Measurements from ENCODE around the gene TMEM259. TPM values are rescaled to one million over a fixed set of nuclear protein-coding genes. Genes with fewer than 3 reads are reported as not detected.

TMEM259 gene
- total and polyA plus RNA-seq, 9 of the 15 experiments (the other 6 are each of a cell fraction or from before 2014, with no cell fraction given): 0.52 to 231 (median 63.6) TPM

- no peak for TF ChIP-seq NR0B1 (IDR thresholded peaks at IDR 0.05; ENCODE audit: partially characterized antibody)
- TF ChIP-seq RUNX1 (IDR thresholded peaks at IDR 0.05; ENCODE audit: low read depth): no peak
- no peak for TF ChIP-seq HNRNPK (IDR thresholded peaks at IDR 0.05; ENCODE audit: low read depth, low read length, poor library complexity, severe bottlenecking)
- TF ChIP-seq L3MBTL2 (IDR thresholded peaks at IDR 0.05): no peak
- no peak for TF ChIP-seq ZNF57 (CRISPR knock-in tag; IDR thresholded peaks at IDR 0.05)
- TF ChIP-seq ZBTB40 (IDR thresholded peaks at IDR 0.05): no peak
- TF ChIP-seq ZBTB40 (CRISPR knock-in tag; IDR thresholded peaks at IDR 0.05): no peak
- TF ChIP-seq AFF4 (CRISPR knock-in tag; IDR thresholded peaks at IDR 0.05): no peak
- TF ChIP-seq NCOA2 (IDR thresholded peaks at IDR 0.05; ENCODE audit: partially characterized antibody in 2 of 2): no peak
- TF ChIP-seq JUNB (CRISPR knock-in tag; conservative IDR thresholded peaks at IDR 0.05): no peak
Measured at GRCh38 chr19:1001538-1002166, 19.3 kb downstream of the TMEM259 start (continued).
